ENCODE results near the gene RELN.
"Not testable (repeated sequence)": the region's sequence is repeated elsewhere in the genome, so short reads cannot be mapped to it uniquely, and the experiment has no call there.

The RELN gene

GRCh38 chr7:103989200-103989784, at the start of gene RELN:
Gene RELN, minus strand, starts transcription at chr7:103989658. Its CDS starts 302 bp downstream, at chr7:103989356.
- no peak for DNase-seq (ENCODE audit: low spot score)

GRCh38 chr7:104038136-104038535, 48.7 kb upstream of the RELN start:
- no peak for DNase-seq (ENCODE audit: low spot score)

GRCh38 chr7:104036889-104037288, 47.4 kb upstream of the RELN start:
- DNase-seq (ENCODE audit: low spot score), result not testable (repeated sequence)

- no peak for DNase-seq (ENCODE audit: low spot score)
Observed at GRCh38 chr7:104035351-104035750, 45.9 kb upstream of the RELN start.

GRCh38 chr7:104034679-104035078, 45.2 kb upstream of the RELN start:
- DNase-seq (ENCODE audit: low spot score), result no peak

- no peak for DNase-seq (ENCODE audit: low spot score)
Observed at GRCh38 chr7:104033837-104034236, 44.4 kb upstream of the RELN start.

- no peak for DNase-seq (ENCODE audit: low spot score)
Observed at GRCh38 chr7:104032486-104032885, 43.0 kb upstream of the RELN start.

GRCh38 chr7:104029765-104030164, 40.3 kb upstream of the RELN start:
- DNase-seq (ENCODE audit: low spot score), result no peak

GRCh38 chr7:104024632-104025031, 35.2 kb upstream of the RELN start:
- DNase-seq (ENCODE audit: low spot score), result no peak

- no peak for DNase-seq (ENCODE audit: low spot score)
Observed at GRCh38 chr7:104023100-104023499, 33.6 kb upstream of the RELN start.

- no peak for DNase-seq (ENCODE audit: low spot score)
Observed at GRCh38 chr7:104018425-104018824, 29.0 kb upstream of the RELN start.

- DNase-seq (ENCODE audit: low spot score), result no peak
Observed at GRCh38 chr7:104017001-104017400, 27.5 kb upstream of the RELN start.

- DNase-seq (ENCODE audit: low spot score), result no peak
Observed at GRCh38 chr7:104012835-104013234, 23.4 kb upstream of the RELN start.

GRCh38 chr7:104011829-104012228, 22.4 kb upstream of the RELN start:
- DNase-seq (ENCODE audit: low spot score), result no peak

GRCh38 chr7:104010052-104010909, 20.8 kb upstream of the RELN start:
- DNase-seq (ENCODE audit: low spot score), result no peak

- DNase-seq (ENCODE audit: low spot score), result no peak
Observed at GRCh38 chr7:104008107-104008506, 18.6 kb upstream of the RELN start.

GRCh38 chr7:104007614-104008013, 18.2 kb upstream of the RELN start:
- no peak for DNase-seq (ENCODE audit: low spot score)

- no peak for DNase-seq (ENCODE audit: low spot score)
Observed at GRCh38 chr7:104005197-104005596, 15.7 kb upstream of the RELN start.

- no peak for DNase-seq (ENCODE audit: low spot score)
Observed at GRCh38 chr7:103996639-103997038, 7.2 kb upstream of the RELN start.

- DNase-seq (ENCODE audit: low spot score), result no peak
Observed at GRCh38 chr7:103996017-103996551, 6.6 kb upstream of the RELN start.

GRCh38 chr7:103995554-103995953, 6.1 kb upstream of the RELN start:
- DNase-seq (ENCODE audit: low spot score), result no peak

- no peak for DNase-seq (ENCODE audit: low spot score)
Observed at GRCh38 chr7:103993551-103993950, 4.1 kb upstream of the RELN start.

- DNase-seq (ENCODE audit: low spot score), result no peak
Observed at GRCh38 chr7:103991406-103991805, 1.9 kb upstream of the RELN start.

Data from activated CD4-positive, alpha-beta T cell treated with anti-CD3 and anti-CD28 coated beads, Interleukin-2, Interleukin-4, amounts not matched to agents 100 ng/mL and 50 ng/mL, durations not matched to agents 16 hours and 8 hours (primary cell).